Vagina (tissue), 2 donors: ENCODE data around the gene MAP3K10.

ENCODE experiments used
- POLR2A ChIP-seq, 2 donors: fragments of 450-650 bp; IDR thresholded peaks; one replicate each; pipeline ENCODE4 v1.6.1; 2017; ENCODE audit warnings: antibody characterized with exemption in 2 of 2, mild to moderate bottlenecking in 2 of 2, moderate library complexity in 2 of 2
- POLR2AphosphoS5 ChIP-seq, 2 donors: sonication (generic); formaldehyde crosslinking; IDR thresholded peaks; one replicate each; pipeline ENCODE4 v1.9.0; 2017; ENCODE audit warnings: antibody characterized with exemption in 2 of 2, mild to moderate bottlenecking in 2 of 2, low read depth in 1 of 2; ENCODE audit not compliant: insufficient read depth in 1 of 2
- TF ChIP-seq, protein P1 (sequence below), 3 experiments: fragments of 450-650 bp in 2 of 3; fragments of 200-600 bp in 1 of 3; sonication (generic) in 1 of 3; IDR thresholded peaks; one replicate each; pipeline ENCODE4 v1.5.1; 2017 to 2019; ENCODE audit warnings: antibody characterized with exemption in 3 of 3, mild to moderate bottlenecking in 2 of 3, moderate library complexity in 2 of 3

DNA sequence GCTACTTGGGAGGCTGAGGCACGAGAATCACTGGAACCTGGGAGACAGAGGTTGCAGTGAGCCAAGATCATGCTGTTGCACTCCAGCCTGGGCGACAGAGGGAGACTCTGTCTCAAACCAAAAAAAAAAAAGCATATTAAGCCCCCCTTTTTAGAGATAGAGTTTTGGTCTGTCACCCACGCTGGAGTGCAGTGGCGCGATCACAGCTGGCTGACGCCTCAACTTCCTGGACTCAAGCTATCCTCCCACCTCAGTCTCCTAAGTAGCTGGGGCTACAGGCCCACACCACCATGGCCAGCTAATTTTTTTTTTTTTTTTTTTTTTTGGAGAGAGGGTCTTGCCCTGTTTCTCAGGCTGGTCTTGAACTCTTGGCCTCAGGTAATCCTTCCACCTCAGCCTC is 34.2 kb upstream of the MAP3K10 start:
- no peak for TF ChIP-seq POLR2AphosphoS5 (IDR thresholded peaks at IDR 0.05; ENCODE audit: insufficient read depth in 1 of 2, low read depth in 1 of 2)
- TF ChIP-seq, protein P1, sequence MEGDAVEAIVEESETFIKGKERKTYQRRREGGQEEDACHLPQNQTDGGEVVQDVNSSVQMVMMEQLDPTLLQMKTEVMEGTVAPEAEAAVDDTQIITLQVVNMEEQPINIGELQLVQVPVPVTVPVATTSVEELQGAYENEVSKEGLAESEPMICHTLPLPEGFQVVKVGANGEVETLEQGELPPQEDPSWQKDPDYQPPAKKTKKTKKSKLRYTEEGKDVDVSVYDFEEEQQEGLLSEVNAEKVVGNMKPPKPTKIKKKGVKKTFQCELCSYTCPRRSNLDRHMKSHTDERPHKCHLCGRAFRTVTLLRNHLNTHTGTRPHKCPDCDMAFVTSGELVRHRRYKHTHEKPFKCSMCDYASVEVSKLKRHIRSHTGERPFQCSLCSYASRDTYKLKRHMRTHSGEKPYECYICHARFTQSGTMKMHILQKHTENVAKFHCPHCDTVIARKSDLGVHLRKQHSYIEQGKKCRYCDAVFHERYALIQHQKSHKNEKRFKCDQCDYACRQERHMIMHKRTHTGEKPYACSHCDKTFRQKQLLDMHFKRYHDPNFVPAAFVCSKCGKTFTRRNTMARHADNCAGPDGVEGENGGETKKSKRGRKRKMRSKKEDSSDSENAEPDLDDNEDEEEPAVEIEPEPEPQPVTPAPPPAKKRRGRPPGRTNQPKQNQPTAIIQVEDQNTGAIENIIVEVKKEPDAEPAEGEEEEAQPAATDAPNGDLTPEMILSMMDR (IDR thresholded peaks at IDR 0.05), result no peak
- TF ChIP-seq POLR2A (IDR thresholded peaks at IDR 0.05), result no peak
